ENCODE measurements around the gene GLIS2.

GLIS2 gene

DNA sequence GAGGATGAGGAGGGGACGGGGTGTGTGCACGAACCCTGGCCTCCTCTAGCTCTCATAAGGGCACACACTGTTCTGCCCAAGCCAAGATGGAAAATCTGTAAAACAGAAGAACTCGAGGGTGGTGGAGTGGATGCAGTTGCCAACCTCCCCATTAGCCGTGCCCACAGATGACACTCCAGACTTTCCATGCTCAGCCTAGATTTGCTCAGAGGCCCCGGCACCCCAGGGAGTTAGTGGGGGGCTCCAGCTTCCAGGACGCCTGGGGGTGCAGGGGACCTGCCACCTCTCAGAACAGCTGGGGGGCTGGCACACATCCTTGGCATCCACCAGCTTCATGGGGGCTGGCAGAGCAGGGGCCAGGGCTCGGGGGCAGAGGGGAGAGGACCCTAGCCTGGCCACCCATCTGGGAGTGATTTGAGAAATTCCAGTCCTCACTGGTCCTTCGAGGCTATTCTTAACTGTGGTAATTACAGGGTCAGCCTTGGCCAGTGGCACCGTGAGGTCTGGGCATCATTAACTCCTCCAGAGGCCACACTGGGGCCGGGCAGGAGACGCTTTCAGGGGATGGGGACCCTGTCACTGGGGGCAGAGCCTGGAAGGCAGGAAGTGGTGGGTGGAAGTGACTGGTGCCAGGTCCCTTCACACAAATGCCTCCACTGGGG lies 70.1 kb downstream of the GLIS2 start:
- DNase-seq, result no peak

GRCh38 chr16:4386451-4386805 lies 70.6 kb downstream of the GLIS2 start:
- no peak for DNase-seq

DNA sequence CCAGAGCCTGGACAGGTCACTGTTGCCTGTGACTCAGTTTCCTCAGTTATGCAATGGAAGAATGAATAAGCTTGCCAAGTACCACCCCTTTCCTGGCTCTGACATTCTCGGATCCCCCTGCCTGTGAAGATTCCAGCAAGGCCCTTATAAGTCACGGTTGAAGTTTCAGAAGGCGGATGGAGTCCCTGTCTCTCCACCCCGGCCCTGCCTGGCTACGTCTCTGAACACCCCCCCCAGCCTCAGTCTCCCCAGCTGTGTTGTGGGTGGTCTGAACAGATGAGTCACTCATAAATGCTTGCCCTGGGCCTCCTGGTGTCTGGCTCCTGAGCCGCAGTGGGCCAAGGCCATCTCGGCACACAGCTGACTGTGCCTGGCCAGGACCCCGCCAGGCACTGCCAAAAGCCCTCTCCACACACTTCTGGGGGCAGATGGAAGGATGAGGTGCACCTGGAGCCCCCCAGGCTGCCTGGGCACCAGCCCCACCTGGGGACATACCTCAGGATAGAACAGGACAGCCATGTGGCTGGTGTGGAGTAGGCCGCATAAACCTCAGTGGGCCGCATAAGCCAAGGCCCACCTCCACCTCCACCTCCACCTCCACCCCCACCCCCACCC lies 71.2 kb downstream of the GLIS2 start:
- no peak for DNase-seq

- no peak for DNase-seq
Measured at GRCh38 chr16:4387781-4388180, 71.9 kb downstream of the GLIS2 start.

- no peak for DNase-seq
Measured at GRCh38 chr16:4388271-4389021, 72.6 kb downstream of the GLIS2 start.

Measured in NCI-H1092 (cell line).